ENCODE results near the gene IMMP2L.

Gene IMMP2L

GRCh38 chr7:111392294-111392693 lies 170.0 kb downstream of the IMMP2L start:
- DNase-seq (ENCODE audit: low spot score): no peak

GRCh38 chr7:111390000-111390399 lies 172.3 kb downstream of the IMMP2L start:
- DNase-seq (ENCODE audit: low spot score): no peak

- DNase-seq (ENCODE audit: low spot score): no peak
Observed at GRCh38 chr7:111388912-111389311, 173.4 kb downstream of the IMMP2L start.

- DNase-seq (ENCODE audit: low spot score): no peak
Observed at GRCh38 chr7:111388016-111388415, 174.3 kb downstream of the IMMP2L start.

- DNase-seq (ENCODE audit: low spot score): peak; percentile 6
Observed at GRCh38 chr7:111384065-111384891, 178.0 kb downstream of the IMMP2L start.

- no peak for DNase-seq (ENCODE audit: low spot score)
Observed at GRCh38 chr7:111383133-111383532, 179.2 kb downstream of the IMMP2L start.

DNA sequence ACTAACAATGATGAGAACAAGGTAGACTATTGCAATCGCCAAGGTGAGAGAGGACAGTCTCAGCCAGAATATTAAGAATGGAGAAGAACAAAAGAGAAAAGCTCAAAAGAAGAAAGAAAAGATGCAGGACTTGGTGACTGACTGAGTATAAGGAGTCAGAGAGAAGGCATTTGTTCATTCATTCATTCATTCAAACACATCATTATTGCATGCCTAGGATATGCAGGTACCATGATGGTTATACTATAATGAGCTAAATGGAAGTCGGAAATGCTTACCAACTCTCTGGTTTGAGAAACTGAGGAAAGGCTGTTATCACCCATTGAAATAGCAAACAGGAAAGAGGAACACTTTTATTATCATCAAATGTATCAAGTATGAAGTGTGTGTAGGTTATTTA lies 180.7 kb downstream of the IMMP2L start:
- no peak for DNase-seq (ENCODE audit: low spot score)

- DNase-seq (ENCODE audit: low spot score): no peak
Observed at GRCh38 chr7:111380945-111381344, 181.3 kb downstream of the IMMP2L start.

GRCh38 chr7:111374027-111374426 lies 188.3 kb downstream of the IMMP2L start:
- DNase-seq (ENCODE audit: low spot score): no peak

DNA sequence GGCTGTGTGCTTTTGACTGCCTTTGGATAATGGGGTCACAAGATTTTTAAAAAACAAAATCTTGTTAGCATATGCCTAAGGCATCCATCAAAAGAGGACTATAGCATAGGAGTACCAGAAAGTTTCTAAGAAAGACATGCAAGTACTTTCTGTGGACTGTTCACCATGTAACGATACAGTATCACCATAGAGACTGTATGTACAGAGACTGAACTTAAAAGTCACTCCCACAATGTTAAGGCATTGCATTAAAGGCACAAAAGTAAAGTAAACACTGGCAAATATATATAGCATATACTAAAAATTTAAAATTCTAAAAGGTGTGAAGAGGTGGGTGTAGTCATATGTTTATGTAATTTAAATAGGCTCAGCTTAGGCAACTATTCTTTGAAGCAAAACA lies 190.9 kb downstream of the IMMP2L start:
- DNase-seq (ENCODE audit: low spot score): no peak

DNA sequence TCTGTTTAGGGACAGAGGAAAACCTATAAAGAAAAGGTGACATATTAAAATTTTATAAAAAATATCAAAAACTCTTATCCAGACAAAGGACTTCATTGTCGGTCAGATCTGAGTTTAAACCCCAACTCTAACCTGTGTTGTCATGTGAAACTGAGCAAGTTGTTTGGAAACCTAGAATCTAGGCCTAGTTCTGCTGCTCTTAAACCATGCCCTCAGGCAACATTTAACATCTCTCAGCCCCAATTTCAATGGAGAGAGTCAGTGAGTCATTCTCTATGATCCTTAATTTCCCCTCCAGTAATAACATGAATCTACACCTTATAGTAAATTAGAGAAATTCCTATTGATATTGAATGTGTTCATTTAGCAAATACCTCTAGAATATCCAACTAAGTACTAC lies 192.3 kb downstream of the IMMP2L start:
- no peak for DNase-seq (ENCODE audit: low spot score)

DNA sequence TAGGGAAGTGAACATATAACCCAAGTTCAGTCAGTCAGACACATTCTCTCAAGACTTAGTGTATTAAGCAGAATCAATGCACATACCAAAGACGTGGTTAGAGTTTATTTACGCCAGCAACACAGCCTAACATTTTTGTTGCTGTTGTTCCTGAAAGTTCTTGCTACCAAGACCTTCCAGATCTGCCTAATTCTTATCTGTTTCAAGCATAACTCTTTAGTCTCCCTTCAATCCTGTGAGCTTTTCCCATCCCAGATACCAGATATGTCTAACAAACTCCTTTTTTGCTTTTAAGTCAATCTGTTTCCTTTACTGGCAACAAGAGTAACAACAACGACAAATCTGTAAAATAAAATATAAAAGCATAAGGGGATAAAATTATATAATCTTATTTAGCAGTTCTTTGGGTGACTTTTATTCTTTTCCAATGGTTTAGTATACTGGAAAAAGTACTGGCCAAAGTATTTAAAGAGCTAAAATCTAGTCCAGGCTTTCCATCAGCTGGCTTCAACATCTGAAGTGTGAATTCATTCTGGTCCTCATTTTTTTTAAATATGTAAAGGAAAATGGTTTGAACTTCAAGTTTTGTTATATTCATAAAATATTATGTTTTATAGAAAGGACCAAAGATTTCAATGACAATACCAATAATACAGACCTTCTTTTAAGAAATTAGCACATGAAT lies 193.8 kb downstream of the IMMP2L start:
- DNase-seq (ENCODE audit: low spot score): no peak

GRCh38 chr7:111364413-111364812 lies 197.9 kb downstream of the IMMP2L start:
- DNase-seq (ENCODE audit: low spot score): no peak

- peak; percentile 8 for DNase-seq (ENCODE audit: low spot score)
Observed at GRCh38 chr7:111363099-111363498, 199.2 kb downstream of the IMMP2L start.

- no peak for DNase-seq (ENCODE audit: low spot score)
Observed at GRCh38 chr7:111362506-111363054, 199.7 kb downstream of the IMMP2L start.

DNA sequence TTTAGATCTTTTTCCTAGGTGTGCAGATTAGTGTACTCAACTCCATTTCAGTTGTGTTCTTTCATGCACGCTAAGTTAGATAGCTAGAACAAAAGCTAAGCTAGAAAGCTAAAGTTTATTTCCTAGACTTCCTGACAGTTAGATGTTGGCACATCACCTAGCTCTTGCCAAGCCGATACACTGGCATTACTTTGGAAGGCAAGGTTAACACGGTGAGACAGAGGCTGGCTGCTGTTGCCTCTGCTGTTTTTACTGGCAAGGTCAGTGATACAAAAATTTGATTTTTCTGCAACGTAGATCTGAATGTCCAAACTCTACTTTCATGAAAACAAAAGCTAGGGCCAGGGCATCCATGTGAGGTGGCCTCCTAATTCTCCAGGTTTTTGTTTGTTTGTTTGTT lies 203.4 kb downstream of the IMMP2L start:
- no peak for DNase-seq (ENCODE audit: low spot score)

- peak; percentile 8 for DNase-seq (ENCODE audit: low spot score)
Observed at GRCh38 chr7:111357691-111358090, 204.6 kb downstream of the IMMP2L start.

- no peak for DNase-seq (ENCODE audit: low spot score)
Observed at GRCh38 chr7:111356941-111357340, 205.4 kb downstream of the IMMP2L start.

GRCh38 chr7:111352319-111352718 lies 210.0 kb downstream of the IMMP2L start:
- DNase-seq (ENCODE audit: low spot score): no peak

DNA sequence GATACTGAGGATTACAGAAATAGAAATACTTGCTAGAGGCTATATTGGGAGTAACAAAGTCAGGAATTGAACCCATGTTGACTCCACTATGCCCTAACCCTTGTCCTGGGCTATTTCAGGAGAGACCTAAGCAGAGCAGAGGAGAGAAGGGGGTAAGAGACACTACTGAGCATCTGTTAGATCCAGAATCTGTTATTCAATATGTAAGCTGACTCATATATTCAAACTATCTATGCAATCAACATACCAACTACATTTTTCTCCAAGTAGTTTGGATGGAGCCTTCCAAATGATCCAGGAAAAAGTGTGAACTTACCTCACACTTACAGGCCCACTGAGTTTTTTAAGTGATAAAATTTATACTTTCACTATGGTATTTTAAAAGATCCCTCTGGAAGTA lies 216.1 kb downstream of the IMMP2L start:
- DNase-seq (ENCODE audit: low spot score): no peak

- DNase-seq (ENCODE audit: low spot score): no peak
Observed at GRCh38 chr7:111343017-111343416, 219.3 kb downstream of the IMMP2L start.

- no peak for DNase-seq (ENCODE audit: low spot score)
Observed at GRCh38 chr7:111339006-111339405, 223.3 kb downstream of the IMMP2L start.

DNA sequence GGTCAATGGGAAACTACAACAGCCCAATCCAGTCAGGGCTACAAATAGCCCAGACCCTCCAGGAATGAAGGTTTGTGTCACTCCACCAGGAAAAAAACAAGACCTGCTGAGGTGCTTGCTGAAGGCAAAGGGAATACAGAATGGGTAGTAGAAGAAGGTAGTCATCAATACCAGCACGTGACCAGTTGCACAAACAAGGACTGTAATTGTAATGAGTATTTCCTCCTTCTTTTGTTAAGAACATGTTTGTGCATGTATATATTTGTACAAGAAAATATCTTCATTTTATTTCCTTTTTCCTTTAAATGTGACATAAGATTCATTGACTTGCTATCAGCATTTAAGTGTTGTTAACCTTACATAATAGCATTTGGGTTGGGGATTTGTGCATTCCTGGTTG lies 229.3 kb downstream of the IMMP2L start:
- DNase-seq (ENCODE audit: low spot score): no peak

DNA sequence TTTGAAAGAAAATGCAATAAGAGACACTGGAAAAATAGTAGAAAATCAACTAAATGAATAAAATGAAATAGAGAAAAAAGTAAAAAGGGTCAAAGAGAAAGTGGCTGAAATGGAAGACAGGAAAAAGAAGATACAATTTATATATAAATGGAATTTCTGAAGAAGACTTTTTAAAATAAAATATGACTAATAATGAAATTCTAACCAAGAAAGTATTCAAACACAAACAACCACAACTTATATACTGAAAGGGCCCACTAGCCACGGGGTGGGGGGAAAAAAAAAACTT lies 232.1 kb downstream of the IMMP2L start:
- no peak for DNase-seq (ENCODE audit: low spot score)
